Astrocyte of the spinal cord (primary cell): ENCODE measurements around the gene SNAP25.

Experiments
- DNase-seq: peaks from one replicate; pipeline ENCODE4 v3.0.0; 2011; ENCODE audit warnings: low read depth, low spot score
- H3K4me3 ChIP-seq: 2 replicates; pipeline ENCODE4 v1.5.1; 2011; ENCODE audit warnings: low read depth, mild to moderate bottlenecking, low read length, moderate library complexity
- in situ Hi-C: cut with HindIII; loops from 2 replicates; pipeline ENCODE4 v1.10.0; 2017; ENCODE audit warnings: low sequenced_read_pairs
- TF ChIP-seq, protein P1 (sequence below): IDR thresholded peaks from 2 replicates; pipeline ENCODE4 v1.5.1; 2012; ENCODE audit warnings: low read depth, mild to moderate bottlenecking, low read length, inconsistent platforms

SNAP25 gene

DNA sequence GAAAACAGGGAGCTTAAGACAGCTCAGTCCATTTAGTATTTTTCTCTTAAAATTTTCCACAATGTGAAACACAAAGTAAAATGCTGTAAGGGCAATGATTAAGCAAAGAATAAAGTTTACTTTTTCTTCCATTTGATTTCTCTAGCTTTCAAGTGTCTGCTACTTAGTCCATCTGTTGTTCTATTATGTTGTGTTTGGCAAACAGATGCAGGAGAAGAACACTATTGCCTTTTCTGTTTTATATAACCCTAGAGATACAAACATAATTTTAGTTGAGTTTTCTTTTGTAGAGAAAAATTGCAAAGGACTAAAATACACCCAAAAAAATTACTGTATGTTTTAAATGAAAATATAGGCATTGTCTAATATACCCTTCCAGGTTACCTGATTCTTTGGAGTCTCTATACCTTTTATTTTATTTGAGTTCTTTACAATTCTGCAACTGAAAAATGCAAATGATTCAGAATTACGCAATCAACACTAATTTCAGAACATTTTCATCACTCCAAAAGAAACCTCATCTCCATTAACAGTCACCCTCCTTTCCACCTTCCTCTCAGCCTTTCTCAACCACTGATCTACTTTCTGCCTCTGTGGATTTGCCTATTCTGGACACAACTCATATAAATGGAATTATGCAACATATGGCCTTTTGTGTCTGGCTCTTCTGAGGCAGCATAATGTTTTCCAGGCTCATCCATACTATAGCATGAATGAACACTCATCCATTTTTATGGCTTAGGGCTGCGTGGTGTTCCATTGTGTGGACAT is 118.5 kb downstream of the SNAP25 start:
- no peak for DNase-seq
- in situ Hi-C loops = no loop called here
- TF ChIP-seq, protein P1, sequence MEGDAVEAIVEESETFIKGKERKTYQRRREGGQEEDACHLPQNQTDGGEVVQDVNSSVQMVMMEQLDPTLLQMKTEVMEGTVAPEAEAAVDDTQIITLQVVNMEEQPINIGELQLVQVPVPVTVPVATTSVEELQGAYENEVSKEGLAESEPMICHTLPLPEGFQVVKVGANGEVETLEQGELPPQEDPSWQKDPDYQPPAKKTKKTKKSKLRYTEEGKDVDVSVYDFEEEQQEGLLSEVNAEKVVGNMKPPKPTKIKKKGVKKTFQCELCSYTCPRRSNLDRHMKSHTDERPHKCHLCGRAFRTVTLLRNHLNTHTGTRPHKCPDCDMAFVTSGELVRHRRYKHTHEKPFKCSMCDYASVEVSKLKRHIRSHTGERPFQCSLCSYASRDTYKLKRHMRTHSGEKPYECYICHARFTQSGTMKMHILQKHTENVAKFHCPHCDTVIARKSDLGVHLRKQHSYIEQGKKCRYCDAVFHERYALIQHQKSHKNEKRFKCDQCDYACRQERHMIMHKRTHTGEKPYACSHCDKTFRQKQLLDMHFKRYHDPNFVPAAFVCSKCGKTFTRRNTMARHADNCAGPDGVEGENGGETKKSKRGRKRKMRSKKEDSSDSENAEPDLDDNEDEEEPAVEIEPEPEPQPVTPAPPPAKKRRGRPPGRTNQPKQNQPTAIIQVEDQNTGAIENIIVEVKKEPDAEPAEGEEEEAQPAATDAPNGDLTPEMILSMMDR = no peak
- H3K4me3 ChIP-seq = no peak overlapping the region

DNA sequence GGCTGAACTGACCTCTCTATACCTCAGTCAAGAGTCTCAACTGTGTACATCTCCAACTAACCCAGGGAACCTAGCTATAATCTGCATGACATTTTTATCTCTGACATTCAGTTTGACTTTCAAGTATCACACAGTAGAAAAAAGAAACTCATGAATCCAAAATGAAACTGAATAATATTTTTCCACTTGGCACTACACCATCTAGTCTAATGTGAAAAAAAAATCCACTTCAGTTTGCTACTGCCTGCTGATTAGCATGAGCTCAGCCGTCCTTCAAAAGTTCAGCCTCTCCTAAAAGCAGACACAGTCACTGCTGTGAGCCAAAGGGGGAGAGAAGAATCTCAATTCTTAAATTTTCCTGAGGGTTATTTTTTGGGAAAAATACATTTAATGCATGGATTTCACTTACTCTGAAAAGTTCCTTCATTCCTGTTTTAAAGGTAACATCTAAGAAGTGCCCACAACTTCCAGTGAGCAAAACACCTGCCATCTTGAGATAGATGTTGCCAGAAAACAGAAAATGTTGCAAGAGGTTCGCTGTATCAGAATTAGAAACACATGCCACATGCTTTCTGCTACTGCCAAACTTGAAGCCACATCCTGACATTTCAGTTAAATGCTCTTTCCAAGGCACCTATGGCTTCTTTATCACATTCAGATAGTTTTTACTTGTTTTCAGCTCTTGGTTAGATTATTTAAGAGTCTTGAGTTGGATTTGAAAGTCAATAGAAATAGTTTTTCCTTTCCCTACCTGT is 120.0 kb downstream of the SNAP25 start:
- TF ChIP-seq, protein P1 = no peak
- H3K4me3 ChIP-seq = no peak overlapping the region
- in situ Hi-C loops = no loop called here
- no peak for DNase-seq

DNA sequence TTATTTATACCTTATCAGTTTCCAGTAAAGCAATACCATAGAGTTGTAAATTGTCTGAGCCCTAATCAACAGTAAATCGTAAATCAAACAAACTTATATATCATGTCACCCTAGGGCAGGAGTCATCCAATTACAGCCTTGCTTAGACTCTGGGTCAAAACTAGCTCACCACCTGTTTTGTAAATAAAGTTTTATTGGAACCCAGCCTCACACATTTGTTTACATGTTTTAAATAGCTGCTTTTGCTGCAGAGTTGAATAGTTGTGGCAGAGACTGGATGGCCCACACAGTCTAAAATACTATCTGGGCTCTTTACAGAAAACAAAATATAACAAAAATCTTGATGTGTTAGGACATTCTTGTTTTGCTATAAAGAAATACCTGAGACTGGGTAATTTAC is 121.0 kb downstream of the SNAP25 start:
- DNase-seq = no peak
- TF ChIP-seq, protein P1 = no peak
- H3K4me3 ChIP-seq = no peak overlapping the region
- in situ Hi-C loops = no loop called here

DNA sequence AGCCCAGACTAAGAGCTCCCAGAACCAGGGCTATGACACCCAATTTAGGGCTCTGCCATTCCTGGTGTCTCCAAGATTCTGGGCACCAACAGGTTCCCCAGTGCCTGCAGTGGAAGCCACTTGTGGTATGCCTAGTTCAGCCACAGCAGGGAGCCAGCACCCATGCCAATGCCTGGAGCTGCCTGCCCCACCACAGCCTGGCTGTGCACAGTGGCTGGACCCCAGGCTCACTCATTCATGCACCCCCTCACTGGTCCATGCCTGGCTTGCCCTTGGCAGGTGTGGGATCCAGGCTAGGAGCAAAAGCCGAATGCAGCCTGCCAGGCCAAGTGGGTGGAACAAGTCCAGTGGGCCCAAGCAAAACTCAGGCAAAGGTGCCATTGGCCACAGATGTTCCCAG is 123.5 kb downstream of the SNAP25 start:
- no peak overlapping the region for H3K4me3 ChIP-seq
- DNase-seq = no peak
- in situ Hi-C loops = no loop called here
- TF ChIP-seq, protein P1 = no peak

DNA sequence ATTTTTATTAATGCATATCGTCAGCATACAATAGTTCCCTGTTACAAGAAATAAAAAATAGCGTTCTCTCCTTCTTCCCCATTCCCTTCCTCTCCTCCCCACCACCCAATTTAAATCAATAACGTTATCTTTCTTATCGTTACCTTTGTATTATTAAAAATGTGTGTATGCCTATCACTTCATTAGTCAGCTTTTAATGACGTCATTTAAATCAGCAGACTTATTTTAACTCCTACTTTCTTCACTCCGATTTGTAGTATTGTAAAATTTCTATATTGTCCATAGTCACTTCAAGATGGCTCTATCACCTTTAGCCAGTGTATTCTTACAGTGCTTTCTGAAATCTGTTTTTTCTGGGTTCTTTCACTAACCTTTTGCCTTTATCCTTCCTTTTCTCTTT is 126.3 kb downstream of the SNAP25 start:
- in situ Hi-C loops = no loop called here
- TF ChIP-seq, protein P1 = no peak

DNA sequence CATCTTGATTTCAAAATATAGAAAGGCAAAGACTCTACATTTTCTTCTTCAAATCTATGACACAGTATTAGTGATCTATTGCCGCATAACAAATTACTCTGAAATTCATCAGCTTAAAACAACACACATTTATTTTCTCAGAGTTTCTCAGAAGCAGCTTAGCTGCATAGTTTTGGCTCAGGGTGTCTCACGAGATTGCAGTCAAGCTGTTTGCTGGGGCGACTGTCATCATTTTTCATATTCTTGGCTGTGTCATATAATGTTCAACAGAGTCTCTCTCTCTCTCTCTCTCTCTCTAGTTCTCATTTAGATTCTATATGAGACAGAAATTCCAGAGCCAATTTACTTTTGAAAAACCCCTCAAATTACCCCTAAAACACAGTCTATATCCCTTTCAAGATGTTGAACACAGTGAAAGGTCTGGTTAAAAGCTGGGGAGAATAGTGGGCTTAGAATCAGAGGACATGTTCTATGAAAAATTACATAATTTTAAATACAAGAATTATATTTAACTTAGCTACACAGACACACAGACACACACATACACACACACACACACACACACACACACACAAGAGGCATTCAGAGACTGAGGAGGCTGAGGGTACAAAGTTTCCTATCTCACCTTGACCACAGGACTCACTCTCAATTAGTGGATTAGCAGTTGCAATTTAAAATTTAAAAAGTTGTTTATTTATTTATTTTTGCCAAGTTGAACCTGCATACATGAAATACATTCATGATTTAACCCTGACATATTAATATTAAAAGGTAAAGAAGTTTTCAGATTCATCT is 128.7 kb downstream of the SNAP25 start:
- TF ChIP-seq, protein P1 = no peak

More for the DNA sequence above, 126.3 kb downstream of the SNAP25 start:
- DNase-seq = no peak
- no peak overlapping the region for H3K4me3 ChIP-seq

More for the DNA sequence above, 128.7 kb downstream of the SNAP25 start:
- no peak for DNase-seq
- in situ Hi-C loops = no loop called here
- H3K4me3 ChIP-seq = no peak overlapping the region
